ENCODE results near the gene GRID2. TPM values are rescaled to one million over a fixed set of nuclear protein-coding genes. Genes with fewer than 3 reads are reported as not detected.

Gene GRID2
- total RNA-seq, 2 donors from 2014 or later = 27.3 to 40.4 TPM

DNA sequence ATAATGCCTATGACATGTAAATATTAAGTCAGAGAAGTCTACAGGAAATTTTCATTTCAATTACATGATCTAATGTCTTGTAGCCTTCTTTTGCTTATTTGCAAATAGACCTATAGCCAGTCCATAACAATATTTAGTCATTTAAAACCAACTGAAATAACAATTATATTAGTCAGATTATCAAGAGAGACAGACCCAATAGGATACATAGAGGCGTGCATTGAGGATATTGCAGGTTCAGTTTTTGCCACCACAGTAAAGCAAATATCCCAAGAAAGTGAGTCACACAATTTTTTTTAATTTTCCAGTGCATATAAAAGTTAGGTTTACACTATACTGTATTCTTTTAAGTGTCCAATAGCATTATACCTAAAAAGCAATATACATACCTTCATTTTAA lies 1175.0 kb downstream of the GRID2 start:
- TF ChIP-seq, protein P1, sequence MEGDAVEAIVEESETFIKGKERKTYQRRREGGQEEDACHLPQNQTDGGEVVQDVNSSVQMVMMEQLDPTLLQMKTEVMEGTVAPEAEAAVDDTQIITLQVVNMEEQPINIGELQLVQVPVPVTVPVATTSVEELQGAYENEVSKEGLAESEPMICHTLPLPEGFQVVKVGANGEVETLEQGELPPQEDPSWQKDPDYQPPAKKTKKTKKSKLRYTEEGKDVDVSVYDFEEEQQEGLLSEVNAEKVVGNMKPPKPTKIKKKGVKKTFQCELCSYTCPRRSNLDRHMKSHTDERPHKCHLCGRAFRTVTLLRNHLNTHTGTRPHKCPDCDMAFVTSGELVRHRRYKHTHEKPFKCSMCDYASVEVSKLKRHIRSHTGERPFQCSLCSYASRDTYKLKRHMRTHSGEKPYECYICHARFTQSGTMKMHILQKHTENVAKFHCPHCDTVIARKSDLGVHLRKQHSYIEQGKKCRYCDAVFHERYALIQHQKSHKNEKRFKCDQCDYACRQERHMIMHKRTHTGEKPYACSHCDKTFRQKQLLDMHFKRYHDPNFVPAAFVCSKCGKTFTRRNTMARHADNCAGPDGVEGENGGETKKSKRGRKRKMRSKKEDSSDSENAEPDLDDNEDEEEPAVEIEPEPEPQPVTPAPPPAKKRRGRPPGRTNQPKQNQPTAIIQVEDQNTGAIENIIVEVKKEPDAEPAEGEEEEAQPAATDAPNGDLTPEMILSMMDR (conservative IDR thresholded peaks at IDR 0.05) = no peak
- H3K9ac ChIP-seq (ENCODE audit: extremely low read depth, low read length, poor library complexity, severe bottlenecking) = no peak overlapping the region
- no peaks in the 10 kb centered on the region for H3K36me3 ChIP-seq (ENCODE audit: control insufficient read depth, insufficient read depth, low read length)
- H3K27ac Mint-ChIP-seq = no peak overlapping the region
- no peaks in the 10 kb centered on the region for H3K9me3 ChIP-seq (ENCODE audit: control insufficient read depth, low read length)
- no peak for DNase-seq
- no peaks in the 10 kb centered on the region for H3K9me3 Mint-ChIP-seq
- WGBS, 2 experiments (ENCODE audit: insufficient coverage in 1 of 2, insufficient read length in 1 of 2) = 100% methylated on average over 1 of the region's 1 CpG
- H3K4me1 ChIP-seq (ENCODE audit: control insufficient read depth, insufficient read depth, low read length) = no peaks in the 10 kb centered on the region
- H3K27me3 Mint-ChIP-seq (ENCODE audit: insufficient read depth) = no peaks in the 10 kb centered on the region
- no peak overlapping the region for H3K4me3 ChIP-seq (ENCODE audit: low read length)
- H3K27ac ChIP-seq (ENCODE audit: low read depth, low read length) = no peak overlapping the region
- no peaks in the 10 kb centered on the region for H3K36me3 Mint-ChIP-seq (ENCODE audit: low read depth)
- H3K4me3 Mint-ChIP-seq = no peak overlapping the region
- no peaks in the 10 kb centered on the region for H3K27me3 ChIP-seq (ENCODE audit: control insufficient read depth, insufficient read depth, low read length, poor library complexity, severe bottlenecking)
- H3K4me1 Mint-ChIP-seq = peaks cover 3% of the 10 kb centered on the region

DNA sequence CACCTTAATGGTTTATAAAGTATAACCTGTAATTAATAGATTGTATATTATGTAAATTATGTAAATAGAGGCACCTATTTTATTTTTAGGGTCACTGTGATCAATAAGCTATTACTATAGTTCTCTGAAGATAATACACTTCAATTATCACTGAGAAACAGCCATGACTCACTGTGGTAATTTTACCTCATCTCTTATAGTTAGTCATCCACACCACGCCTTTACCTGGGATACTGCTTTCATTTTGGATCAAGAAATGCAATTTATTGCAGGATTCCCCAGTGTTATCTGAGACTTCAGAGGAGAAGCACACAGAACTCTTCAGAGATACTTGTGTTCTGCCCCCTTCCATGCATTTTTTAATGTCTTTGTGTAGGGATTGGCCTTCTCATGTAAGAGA lies 1176.7 kb downstream of the GRID2 start:
- Mint-ChIP-seq H3K27ac (no peak overlapping the region), H3K4me1 (peaks cover 2% of the 10 kb centered on the region), H3K36me3 (ENCODE audit: low read depth) (no peaks in the 10 kb centered on the region), H3K9me3 (no peaks in the 10 kb centered on the region), H3K4me3 (no peak overlapping the region), H3K27me3 (ENCODE audit: insufficient read depth) (no peaks in the 10 kb centered on the region)
- WGBS, 2 experiments (ENCODE audit: insufficient coverage in 1 of 2, insufficient read length in 1 of 2) = 81 to 100% methylated on average over 1 of the region's 1 CpG
- H3K9ac ChIP-seq (ENCODE audit: extremely low read depth, low read length, poor library complexity, severe bottlenecking) = no peak overlapping the region
- no peak for DNase-seq
- H3K4me1 ChIP-seq (ENCODE audit: control insufficient read depth, insufficient read depth, low read length) = no peaks in the 10 kb centered on the region
- no peak overlapping the region for H3K4me3 ChIP-seq (ENCODE audit: low read length)
- no peaks in the 10 kb centered on the region for H3K9me3 ChIP-seq (ENCODE audit: control insufficient read depth, low read length)
- H3K36me3 ChIP-seq (ENCODE audit: control insufficient read depth, insufficient read depth, low read length) = no peaks in the 10 kb centered on the region
- no peak overlapping the region for H3K27ac ChIP-seq (ENCODE audit: low read depth, low read length)
- H3K27me3 ChIP-seq (ENCODE audit: control insufficient read depth, insufficient read depth, low read length, poor library complexity, severe bottlenecking) = no peaks in the 10 kb centered on the region
- TF ChIP-seq, protein P1 (conservative IDR thresholded peaks at IDR 0.05) = no peak

GRCh38 chr4:93495346-93495745 lies 1191.6 kb downstream of the GRID2 start:
- no peaks in the 10 kb centered on the region for H3K27me3 Mint-ChIP-seq (ENCODE audit: insufficient read depth)
- Histone ChIP-seq H3K27me3 (ENCODE audit: control insufficient read depth, insufficient read depth, low read length, poor library complexity, severe bottlenecking) (peaks cover 4% of the 10 kb centered on the region), H3K36me3 (ENCODE audit: control insufficient read depth, insufficient read depth, low read length) (no peaks in the 10 kb centered on the region), H3K4me3 (ENCODE audit: low read length) (no peak overlapping the region), H3K9me3 (ENCODE audit: control insufficient read depth, low read length) (no peaks in the 10 kb centered on the region), H3K4me1 (ENCODE audit: control insufficient read depth, insufficient read depth, low read length) (no peaks in the 10 kb centered on the region), H3K9ac (ENCODE audit: extremely low read depth, low read length, poor library complexity, severe bottlenecking) (no peak overlapping the region), H3K27ac (ENCODE audit: low read depth, low read length) (no peak overlapping the region)
- peaks cover 4% of the 10 kb centered on the region for H3K4me1 Mint-ChIP-seq
- no peaks in the 10 kb centered on the region for H3K9me3 Mint-ChIP-seq
- TF ChIP-seq, protein P1 (conservative IDR thresholded peaks at IDR 0.05) = no peak
- H3K36me3 Mint-ChIP-seq (ENCODE audit: low read depth) = no peaks in the 10 kb centered on the region
- H3K4me3 Mint-ChIP-seq = no peak overlapping the region
- no peak for DNase-seq
- H3K27ac Mint-ChIP-seq = no peak overlapping the region
- 91 to 94% methylated on average over 2 to 4 of the region's 4 CpGs for WGBS, 2 experiments (ENCODE audit: insufficient coverage in 1 of 2, insufficient read length in 1 of 2)
